ENCODE measurements around the gene SLC11A1.

Gene SLC11A1

GRCh38 chr2:218366621-218367414 lies 15.3 kb upstream of the SLC11A1 start:
- DNase-seq (ENCODE audit: low read depth in 3 of 3, low spot score in 1 of 3) = no peak

- peak; percentile 33 to 57 (median 44) for DNase-seq (ENCODE audit: low read depth in 3 of 3, low spot score in 1 of 3)
Measured at GRCh38 chr2:218367415-218368149, 14.5 kb upstream of the SLC11A1 start.

GRCh38 chr2:218368150-218368528 lies 13.9 kb upstream of the SLC11A1 start:
- no peak for DNase-seq (ENCODE audit: low read depth in 3 of 3, low spot score in 1 of 3)

- no peak for DNase-seq (ENCODE audit: low read depth in 3 of 3, low spot score in 1 of 3)
Measured at GRCh38 chr2:218368621-218369153, 13.4 kb upstream of the SLC11A1 start.

GRCh38 chr2:218369330-218369729 lies 12.7 kb upstream of the SLC11A1 start:
- DNase-seq (ENCODE audit: low read depth in 3 of 3, low spot score in 1 of 3) = no peak

GRCh38 chr2:218370410-218371063 lies 11.5 kb upstream of the SLC11A1 start:
- no peak for DNase-seq (ENCODE audit: low read depth in 3 of 3, low spot score in 1 of 3)

GRCh38 chr2:218371983-218372350 lies 10.1 kb upstream of the SLC11A1 start:
- DNase-seq (ENCODE audit: low read depth in 3 of 3, low spot score in 1 of 3) = no peak

- DNase-seq (ENCODE audit: low read depth in 3 of 3, low spot score in 1 of 3) = no peak
Measured at GRCh38 chr2:218374795-218375194, 7.3 kb upstream of the SLC11A1 start.

- no peak for DNase-seq (ENCODE audit: low read depth in 3 of 3, low spot score in 1 of 3)
Measured at GRCh38 chr2:218375212-218375611, 6.9 kb upstream of the SLC11A1 start.

- no peak for DNase-seq (ENCODE audit: low read depth in 3 of 3, low spot score in 1 of 3)
Measured at GRCh38 chr2:218378053-218378452, 4.0 kb upstream of the SLC11A1 start.

GRCh38 chr2:218382785-218383184 lies 712 bp downstream of the SLC11A1 start:
- DNase-seq (ENCODE audit: low read depth in 3 of 3, low spot score in 1 of 3) = no peak

- no peak for DNase-seq (ENCODE audit: low read depth in 3 of 3, low spot score in 1 of 3)
Measured at GRCh38 chr2:218383892-218384519, 1.9 kb downstream of the SLC11A1 start.

GRCh38 chr2:218384975-218385374 lies 2.9 kb downstream of the SLC11A1 start:
- no peak for DNase-seq (ENCODE audit: low read depth in 3 of 3, low spot score in 1 of 3)

- no peak for DNase-seq (ENCODE audit: low read depth in 3 of 3, low spot score in 1 of 3)
Measured at GRCh38 chr2:218386505-218387368, 4.7 kb downstream of the SLC11A1 start.

- no peak for DNase-seq (ENCODE audit: low read depth in 3 of 3, low spot score in 1 of 3)
Measured at GRCh38 chr2:218387369-218388194, 5.5 kb downstream of the SLC11A1 start.

- no peak for DNase-seq (ENCODE audit: low read depth in 3 of 3, low spot score in 1 of 3)
Measured at GRCh38 chr2:218389333-218390150, 7.5 kb downstream of the SLC11A1 start.

GRCh38 chr2:218391202-218391601 lies 9.1 kb downstream of the SLC11A1 start:
- no peak for DNase-seq (ENCODE audit: low read depth in 3 of 3, low spot score in 1 of 3)

- no peak for DNase-seq (ENCODE audit: low read depth in 3 of 3, low spot score in 1 of 3)
Measured at GRCh38 chr2:218392459-218392858, 10.4 kb downstream of the SLC11A1 start.
